Subcutaneous abdominal adipose tissue (tissue), 5 donors: ENCODE results near the gene OBSCN.

Experiments used
- H3K27ac ChIP-seq: one replicate; pipeline ENCODE4 v1.7.0; 2013; ENCODE audit warnings: low read depth, mild to moderate bottlenecking, inconsistent platforms, low read length, moderate library complexity
- H3K27me3 ChIP-seq, 5 donors: one replicate each; pipeline ENCODE4 v1.7.0; 2013; ENCODE audit warnings: low read length in 5 of 5, inconsistent platforms in 1 of 5; ENCODE audit not compliant: control insufficient read depth in 5 of 5, insufficient read depth in 4 of 5
- H3K36me3 ChIP-seq, 5 donors: one replicate each; pipeline ENCODE4 v1.7.0; 2013; ENCODE audit warnings: low read length in 5 of 5; ENCODE audit not compliant: control insufficient read depth in 5 of 5, insufficient read depth in 5 of 5
- H3K4me1 ChIP-seq, 5 donors: one replicate each; pipeline ENCODE4 v1.7.0; 2013; ENCODE audit warnings: low read length in 5 of 5, mild to moderate bottlenecking in 3 of 5, moderate library complexity in 1 of 5; ENCODE audit not compliant: control insufficient read depth in 5 of 5, insufficient read depth in 5 of 5
- H3K4me3 ChIP-seq, 5 donors: one replicate each; pipeline ENCODE4 v1.7.0; 2013; ENCODE audit warnings: low read length in 5 of 5, low read depth in 1 of 5
- H3K9ac ChIP-seq, 5 donors: one replicate each; pipeline ENCODE4 v1.7.0; 2013; ENCODE audit warnings: low read length in 5 of 5, mild to moderate bottlenecking in 4 of 5, moderate library complexity in 3 of 5
- H3K9me3 ChIP-seq, 5 donors: one replicate each; pipeline ENCODE4 v1.7.0; 2013; ENCODE audit warnings: low read length in 5 of 5; ENCODE audit not compliant: control insufficient read depth in 5 of 5
- donor health status: healthy.
- donor health status: healthy.
- donor health status: healthy.
- donor health status: healthy.
- donor health status: healthy.

OBSCN gene

DNA sequence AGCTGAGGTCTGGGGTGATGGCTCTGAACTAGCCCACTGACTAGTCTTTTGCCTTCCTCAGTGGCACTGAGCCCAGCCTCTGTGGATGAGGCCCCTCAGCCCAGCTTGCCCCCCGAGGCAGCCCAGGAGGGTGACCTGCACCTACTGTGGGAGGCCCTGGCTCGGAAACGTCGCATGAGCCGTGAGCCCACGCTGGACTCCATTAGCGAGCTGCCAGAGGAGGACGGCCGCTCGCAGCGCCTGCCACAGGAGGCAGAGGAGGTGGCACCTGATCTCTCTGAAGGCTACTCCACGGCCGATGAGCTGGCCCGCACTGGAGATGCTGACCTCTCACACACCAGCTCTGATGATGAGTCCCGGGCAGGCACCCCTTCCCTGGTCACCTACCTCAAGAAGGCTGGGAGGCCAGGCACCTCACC is 111.0 kb downstream of the OBSCN start:
- Histone ChIP-seq H3K4me1 (no peaks in the 10 kb centered on the region), H3K36me3 (peaks cover 0 to 25% (median 7%) of the 10 kb centered on the region in 5 donors), H3K9me3 (peaks cover 0 to 6% (median under 1%) of the 10 kb centered on the region in 5 donors), H3K4me3 (no peak overlapping the region), H3K27me3 (peaks cover 0 to 3% (median 0%) of the 10 kb centered on the region in 5 donors), H3K9ac (no peak overlapping the region), H3K27ac (no peak overlapping the region)

DNA sequence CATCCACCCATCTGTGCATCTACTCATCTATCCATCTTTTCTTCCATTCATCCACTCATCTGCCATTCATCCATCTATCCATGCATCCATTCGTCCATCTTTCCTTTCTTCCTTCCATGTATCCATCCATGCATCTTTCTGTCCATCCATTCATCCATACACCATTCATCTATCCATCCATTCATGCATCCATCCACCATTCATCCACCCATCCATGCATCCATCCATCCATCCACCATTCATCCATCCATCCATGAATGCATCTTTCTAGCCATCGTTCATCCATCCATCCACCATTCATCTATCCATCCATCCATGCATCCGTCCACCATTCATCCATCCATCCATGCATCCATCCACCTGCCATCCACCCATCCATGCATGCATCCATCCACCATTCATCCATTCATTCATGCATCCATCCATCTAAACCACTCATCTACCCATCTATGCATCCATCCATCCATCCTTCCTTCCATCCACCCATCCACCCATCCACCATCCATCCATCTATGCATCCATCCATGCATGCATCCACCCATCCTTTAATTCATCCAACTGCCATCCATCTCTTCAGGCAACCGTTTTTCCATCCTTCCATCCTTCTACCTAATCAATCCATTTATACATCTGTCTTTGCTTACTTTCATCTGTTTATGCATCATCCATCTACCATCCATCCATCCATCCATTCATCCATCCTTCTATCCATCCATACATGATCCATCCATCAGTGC is 111.7 kb downstream of the OBSCN start:
- Histone ChIP-seq H3K27me3 (no peaks in the 10 kb centered on the region), H3K4me3 (no peak overlapping the region), H3K36me3 (peaks cover 0 to 26% (median 7%) of the 10 kb centered on the region in 5 donors), H3K27ac (no peak overlapping the region), H3K9me3 (peaks cover 0 to 6% (median 4%) of the 10 kb centered on the region in 5 donors), H3K9ac (no peak overlapping the region), H3K4me1 (no peaks in the 10 kb centered on the region)

- Histone ChIP-seq H3K9ac (no peak overlapping the region), H3K27ac (no peak overlapping the region), H3K27me3 (no peaks in the 10 kb centered on the region), H3K9me3 (peaks cover 0 to 11% (median 8%) of the 10 kb centered on the region in 5 donors), H3K4me1 (no peaks in the 10 kb centered on the region), H3K4me3 (no peak overlapping the region), H3K36me3 (peaks cover 0 to 26% (median 7%) of the 10 kb centered on the region in 5 donors)
Measured at GRCh38 chr1:228320394-228320793, 112.5 kb downstream of the OBSCN start.

DNA sequence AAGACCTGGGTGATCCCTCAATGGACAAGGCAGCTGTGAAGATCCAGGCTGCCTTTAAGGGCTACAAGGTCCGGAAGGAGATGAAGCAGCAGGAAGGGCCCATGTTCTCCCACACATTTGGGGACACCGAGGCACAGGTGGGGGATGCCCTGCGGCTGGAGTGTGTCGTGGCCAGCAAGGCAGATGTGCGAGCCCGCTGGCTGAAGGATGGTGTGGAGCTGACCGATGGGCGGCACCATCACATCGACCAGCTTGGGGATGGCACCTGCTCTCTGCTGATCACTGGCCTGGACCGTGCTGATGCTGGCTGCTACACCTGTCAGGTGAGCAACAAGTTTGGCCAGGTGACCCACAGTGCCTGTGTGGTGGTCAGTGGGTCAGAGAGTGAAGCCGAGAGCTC is 113.6 kb downstream of the OBSCN start:
- H3K9me3 ChIP-seq = peaks cover 0 to 11% (median 8%) of the 10 kb centered on the region in 5 donors
- H3K4me3 ChIP-seq = no peak overlapping the region
- H3K4me1 ChIP-seq = no peaks in the 10 kb centered on the region
- no peak overlapping the region for H3K9ac ChIP-seq
- peaks cover 0 to 26% (median 7%) of the 10 kb centered on the region in 5 donors for H3K36me3 ChIP-seq
- no peak overlapping the region for H3K27ac ChIP-seq
- H3K27me3 ChIP-seq = no peaks in the 10 kb centered on the region

GRCh38 chr1:228321895-228322294 is 114.1 kb downstream of the OBSCN start:
- peaks cover 0 to 26% (median 7%) of the 10 kb centered on the region in 5 donors for H3K36me3 ChIP-seq
- H3K9me3 ChIP-seq = peaks cover 0 to 11% (median 8%) of the 10 kb centered on the region in 5 donors
- H3K4me3 ChIP-seq = no peak overlapping the region
- H3K27me3 ChIP-seq = no peaks in the 10 kb centered on the region
- H3K9ac ChIP-seq = no peak overlapping the region
- no peaks in the 10 kb centered on the region for H3K4me1 ChIP-seq
- H3K27ac ChIP-seq = no peak overlapping the region

GRCh38 chr1:228323401-228323800 is 115.6 kb downstream of the OBSCN start:
- Histone ChIP-seq H3K9ac (no peak overlapping the region), H3K4me1 (no peaks in the 10 kb centered on the region), H3K36me3 (peaks cover 0 to 26% (median 7%) of the 10 kb centered on the region in 5 donors), H3K27ac (no peak overlapping the region), H3K4me3 (no peak overlapping the region), H3K9me3 (peaks cover 0 to 11% (median 8%) of the 10 kb centered on the region in 5 donors), H3K27me3 (no peaks in the 10 kb centered on the region)

- H3K4me1 ChIP-seq = no peaks in the 10 kb centered on the region
- no peak overlapping the region for H3K27ac ChIP-seq
- no peaks in the 10 kb centered on the region for H3K27me3 ChIP-seq
- no peak overlapping the region for H3K4me3 ChIP-seq
- H3K36me3 ChIP-seq = peaks cover 0 to 15% (median 5%) of the 10 kb centered on the region in 5 donors
- no peak overlapping the region for H3K9ac ChIP-seq
- H3K9me3 ChIP-seq = peaks cover 0 to 10% (median 8%) of the 10 kb centered on the region in 5 donors
Measured at GRCh38 chr1:228325267-228325666, 117.4 kb downstream of the OBSCN start.

DNA sequence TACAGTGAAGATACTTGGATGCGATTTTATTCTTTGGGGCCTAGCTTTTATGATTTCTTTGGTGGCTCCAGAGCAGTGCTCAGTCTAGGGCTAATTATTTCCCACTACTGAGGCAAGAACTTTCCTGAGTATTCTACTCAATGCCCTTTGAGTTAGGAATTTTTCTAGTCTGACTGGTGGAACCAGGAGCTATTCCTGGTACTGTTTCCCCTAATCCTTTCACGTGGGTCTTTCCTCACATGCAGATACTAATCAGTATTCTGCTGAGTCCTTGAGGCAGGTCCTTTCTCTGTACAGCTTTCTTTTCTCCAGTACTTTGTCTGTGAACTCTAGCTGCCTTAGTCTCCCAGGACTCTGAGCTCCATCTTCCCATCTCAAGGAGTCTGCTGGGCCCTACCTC is 122.0 kb downstream of the OBSCN start:
- H3K27ac ChIP-seq = no peak overlapping the region
- H3K9me3 ChIP-seq = peaks cover 0 to 2% (median under 1%) of the 10 kb centered on the region in 5 donors
- no peaks in the 10 kb centered on the region for H3K27me3 ChIP-seq
- no peak overlapping the region for H3K9ac ChIP-seq
- H3K4me1 ChIP-seq = no peaks in the 10 kb centered on the region
- no peaks in the 10 kb centered on the region for H3K36me3 ChIP-seq
- H3K4me3 ChIP-seq = no peak overlapping the region

DNA sequence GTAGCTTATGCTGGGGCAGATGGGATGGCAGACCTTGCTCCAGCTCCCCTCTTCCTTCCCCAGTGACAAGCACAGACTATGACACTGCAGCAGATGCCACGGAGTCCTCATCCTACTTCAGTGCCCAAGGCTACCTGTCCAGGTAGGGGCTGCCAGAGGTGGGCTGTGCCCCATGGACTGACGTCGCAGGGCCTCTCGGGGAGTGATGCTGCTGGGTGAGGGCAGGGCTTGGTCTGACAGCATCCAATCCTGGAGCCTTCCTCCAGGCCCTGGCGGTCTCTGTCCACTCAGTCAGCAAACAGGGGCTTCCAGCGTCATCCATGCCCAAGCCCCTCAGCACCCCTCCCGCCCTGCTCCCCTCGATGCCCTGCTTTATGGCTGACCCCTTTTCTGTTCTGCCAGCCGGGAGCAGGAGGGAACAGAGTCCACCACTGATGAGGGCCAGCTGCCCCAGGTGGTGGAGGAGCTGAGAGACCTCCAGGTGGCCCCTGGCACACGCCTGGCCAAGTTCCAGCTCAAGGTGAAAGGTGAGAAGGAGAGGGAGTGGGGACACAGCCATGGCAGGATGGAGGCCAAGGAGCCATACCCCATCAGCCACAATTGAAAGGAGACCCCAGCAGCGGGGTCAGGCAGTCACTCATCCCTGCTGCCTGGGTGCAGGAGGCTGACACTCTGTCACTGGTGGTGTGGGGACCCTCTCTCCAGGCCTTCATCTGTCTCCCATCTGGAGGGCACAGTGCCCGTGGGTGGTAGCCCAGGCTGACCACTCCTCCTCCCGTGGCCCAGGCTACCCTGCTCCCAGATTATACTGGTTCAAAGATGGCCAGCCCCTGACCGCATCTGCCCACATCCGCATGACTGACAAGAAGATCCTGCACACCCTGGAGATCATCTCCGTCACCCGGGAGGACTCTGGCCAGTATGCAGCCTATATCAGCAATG is 125.2 kb downstream of the OBSCN start:
- Histone ChIP-seq H3K36me3 (no peaks in the 10 kb centered on the region), H3K9me3 (no peaks in the 10 kb centered on the region), H3K27me3 (no peaks in the 10 kb centered on the region), H3K4me1 (no peaks in the 10 kb centered on the region), H3K9ac (no peak overlapping the region), H3K4me3 (no peak overlapping the region), H3K27ac (no peak overlapping the region)

GRCh38 chr1:228333739-228334115 is 125.9 kb downstream of the OBSCN start:
- no peaks in the 10 kb centered on the region for H3K4me1 ChIP-seq
- no peaks in the 10 kb centered on the region for H3K27me3 ChIP-seq
- H3K36me3 ChIP-seq = no peaks in the 10 kb centered on the region
- no peaks in the 10 kb centered on the region for H3K9me3 ChIP-seq
- H3K4me3 ChIP-seq = no peak overlapping the region
- H3K9ac ChIP-seq = no peak overlapping the region
- H3K27ac ChIP-seq = no peak overlapping the region
